HG02938 (cell line): Measurements from ENCODE around the gene CBR3.
"Not testable (repeated sequence)": the region's sequence is repeated elsewhere in the genome, so short reads cannot be mapped to it uniquely, and the experiment has no call there.

Experiments used
- ATAC-seq: cut with Tn5 transposase; IDR thresholded peaks from one replicate; pipeline ENCODE4 v1.9.1; 2021; ENCODE audit warnings: mild to moderate bottlenecking, moderate library complexity; ENCODE audit not compliant: unreplicated experiment

Gene CBR3

DNA sequence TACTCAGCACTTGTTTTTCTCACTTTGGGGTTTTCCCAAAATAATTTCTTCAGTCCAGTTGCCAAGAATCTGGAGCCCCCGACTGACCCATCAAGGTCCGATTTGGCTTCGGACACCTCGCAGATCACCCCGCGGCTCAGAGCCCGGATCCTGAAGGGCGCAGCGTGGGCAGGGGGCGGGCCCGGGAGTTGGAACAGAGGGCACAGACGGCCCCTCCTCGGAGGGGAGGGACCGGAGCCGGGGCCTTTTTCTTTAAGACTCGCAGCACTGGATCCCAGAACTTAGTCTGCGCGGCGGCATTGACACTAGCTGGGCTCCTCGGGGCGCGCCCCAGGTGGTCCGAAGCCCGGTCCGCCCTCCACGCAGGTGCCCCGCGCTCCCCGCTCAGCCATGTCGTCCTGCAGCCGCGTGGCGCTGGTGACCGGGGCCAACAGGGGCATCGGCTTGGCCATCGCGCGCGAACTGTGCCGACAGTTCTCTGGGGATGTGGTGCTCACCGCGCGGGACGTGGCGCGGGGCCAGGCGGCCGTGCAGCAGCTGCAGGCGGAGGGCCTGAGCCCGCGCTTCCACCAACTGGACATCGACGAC lies at the start of gene CBR3:
CBR3 (plus strand) TSS at position 277 of the 588 bp plus-strand sequence; CDS start at position 391, 114 bp downstream.
- peak; percentile 14 for ATAC-seq

DNA sequence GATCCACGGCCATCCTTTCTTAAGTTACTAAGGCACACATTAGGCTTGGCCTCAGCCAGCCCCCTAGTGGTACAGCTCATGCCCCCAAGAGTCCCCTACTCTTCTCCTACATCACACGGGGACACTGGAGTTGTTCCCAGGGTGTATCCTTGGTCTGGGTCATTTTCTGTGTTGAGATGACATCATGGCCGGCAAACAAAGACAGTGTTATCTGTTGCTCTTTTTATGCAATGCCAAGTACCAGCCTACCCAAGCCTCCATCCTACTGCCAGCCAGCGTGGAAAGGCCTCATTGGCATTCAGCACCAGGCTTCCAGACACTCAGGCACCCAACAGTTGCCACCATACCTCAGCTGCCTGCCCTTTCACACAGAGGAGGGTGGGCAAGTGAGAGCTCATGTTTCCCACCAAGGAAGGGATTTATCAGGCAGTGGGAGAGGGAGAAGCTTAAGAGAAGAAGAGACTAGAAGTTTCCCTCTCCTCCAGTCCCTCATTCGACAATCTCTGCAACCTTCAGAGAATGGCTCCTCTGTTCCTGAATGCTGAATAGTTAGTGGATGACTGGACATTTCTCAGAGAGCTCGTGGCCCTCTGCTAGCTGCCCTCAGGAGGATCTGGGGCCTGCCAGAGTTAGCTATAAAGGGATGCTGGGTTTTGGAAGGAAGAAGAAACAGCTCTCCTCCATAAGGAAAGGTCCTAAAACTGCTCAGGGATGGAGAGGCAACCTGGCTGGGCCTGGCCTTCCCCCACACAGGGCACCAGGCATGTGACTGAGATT lies 47.3 kb upstream of the CBR3 start:
- ATAC-seq, result no peak

DNA sequence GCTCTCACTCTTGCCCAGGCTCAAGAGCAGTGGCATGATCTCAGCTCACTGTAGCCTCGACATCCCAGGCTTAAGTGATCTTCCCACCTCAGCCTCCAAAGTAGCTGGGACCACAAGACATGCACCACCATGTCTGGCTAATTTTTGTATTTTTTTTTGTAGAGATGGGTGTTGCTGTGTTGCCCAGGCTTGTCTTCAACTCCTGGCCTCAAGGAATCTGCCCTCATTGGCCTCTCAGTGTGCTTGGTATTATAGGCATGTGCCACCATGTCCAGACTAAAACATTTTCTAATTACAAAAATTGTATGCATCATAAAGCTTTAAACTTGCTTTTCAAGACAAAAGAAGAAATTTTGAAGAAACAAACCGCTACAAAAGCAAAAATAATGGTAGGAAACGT lies 44.9 kb upstream of the CBR3 start:
- no peak for ATAC-seq

DNA sequence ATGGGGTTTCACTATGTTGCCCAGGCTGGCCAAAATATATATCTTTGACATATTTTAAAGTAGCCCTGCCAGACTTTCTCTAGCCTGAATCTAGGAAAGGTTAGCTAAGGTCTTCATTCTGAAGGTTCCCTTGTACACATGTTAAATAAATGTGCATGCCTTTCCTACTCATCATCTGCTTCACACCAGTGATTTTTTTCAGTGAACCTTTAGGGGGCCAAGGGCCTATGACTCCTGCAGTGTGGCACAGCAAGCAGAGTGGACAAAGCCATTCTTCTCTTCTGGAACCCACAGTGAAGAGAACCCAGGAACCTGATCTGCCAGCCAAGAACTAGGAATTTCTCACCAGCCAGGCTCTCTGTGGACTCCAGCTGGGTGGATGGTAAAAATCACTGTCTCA lies 42.2 kb upstream of the CBR3 start:
- no peak for ATAC-seq

DNA sequence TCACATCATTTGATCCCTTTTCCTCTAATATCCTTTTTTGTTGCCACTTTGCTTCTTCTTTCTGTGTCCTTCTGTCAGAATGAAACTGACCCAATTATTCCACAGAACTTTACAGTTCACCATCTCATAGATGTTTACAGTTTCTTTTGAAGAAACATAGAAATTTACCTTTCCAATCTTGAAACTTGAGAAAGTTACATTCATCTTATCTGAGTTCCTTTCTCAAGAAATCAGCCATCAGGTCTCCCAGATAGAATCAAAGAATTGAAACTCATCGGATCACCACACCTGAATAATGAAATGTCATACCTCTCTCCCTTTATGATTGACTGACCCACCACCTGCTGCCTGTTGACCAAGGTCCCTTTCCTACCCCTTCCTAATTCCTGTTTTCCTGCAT lies 41.4 kb upstream of the CBR3 start:
- ATAC-seq, result no peak

DNA sequence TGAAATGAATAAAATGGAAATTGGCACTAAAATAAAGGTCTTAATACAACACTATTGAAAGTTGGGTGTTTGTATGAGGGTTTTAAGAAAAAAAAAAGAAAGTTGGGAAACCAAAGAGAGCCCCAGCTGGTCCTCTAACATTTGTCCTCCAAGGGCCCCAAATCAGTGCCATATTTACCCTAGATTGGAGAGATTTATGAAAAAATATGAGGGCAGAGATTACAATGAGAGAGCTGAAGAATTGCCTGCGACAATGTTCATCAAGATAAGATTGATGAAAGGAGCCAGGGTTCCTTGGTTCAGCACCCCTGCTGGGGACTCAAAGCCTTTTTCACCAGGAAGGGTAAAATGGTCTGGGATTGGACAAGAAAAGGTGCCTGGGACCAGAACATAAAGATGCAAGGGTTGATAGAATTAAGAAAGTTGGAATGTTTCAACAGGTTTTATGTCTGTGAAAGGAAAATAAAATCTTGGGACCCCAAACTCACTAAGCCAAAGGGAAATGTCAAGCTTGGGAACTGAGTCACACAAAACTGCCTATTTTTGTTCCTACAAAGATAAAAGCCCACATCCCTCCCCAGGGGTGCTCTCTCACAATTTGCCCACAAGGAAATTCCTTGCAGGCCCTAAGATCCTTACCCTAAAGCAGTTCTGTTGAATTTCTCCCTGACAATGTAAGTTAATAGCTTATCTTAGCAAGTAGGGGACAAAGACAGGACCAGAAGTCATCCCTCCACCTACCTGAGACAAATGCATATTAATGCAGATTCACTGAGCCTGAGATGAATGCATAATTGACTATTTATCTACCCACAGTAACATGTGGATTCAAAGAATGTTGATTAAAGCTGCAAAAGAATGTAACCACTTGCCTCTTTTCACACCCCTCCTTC lies 38.2 kb upstream of the CBR3 start:
- ATAC-seq, result no peak

DNA sequence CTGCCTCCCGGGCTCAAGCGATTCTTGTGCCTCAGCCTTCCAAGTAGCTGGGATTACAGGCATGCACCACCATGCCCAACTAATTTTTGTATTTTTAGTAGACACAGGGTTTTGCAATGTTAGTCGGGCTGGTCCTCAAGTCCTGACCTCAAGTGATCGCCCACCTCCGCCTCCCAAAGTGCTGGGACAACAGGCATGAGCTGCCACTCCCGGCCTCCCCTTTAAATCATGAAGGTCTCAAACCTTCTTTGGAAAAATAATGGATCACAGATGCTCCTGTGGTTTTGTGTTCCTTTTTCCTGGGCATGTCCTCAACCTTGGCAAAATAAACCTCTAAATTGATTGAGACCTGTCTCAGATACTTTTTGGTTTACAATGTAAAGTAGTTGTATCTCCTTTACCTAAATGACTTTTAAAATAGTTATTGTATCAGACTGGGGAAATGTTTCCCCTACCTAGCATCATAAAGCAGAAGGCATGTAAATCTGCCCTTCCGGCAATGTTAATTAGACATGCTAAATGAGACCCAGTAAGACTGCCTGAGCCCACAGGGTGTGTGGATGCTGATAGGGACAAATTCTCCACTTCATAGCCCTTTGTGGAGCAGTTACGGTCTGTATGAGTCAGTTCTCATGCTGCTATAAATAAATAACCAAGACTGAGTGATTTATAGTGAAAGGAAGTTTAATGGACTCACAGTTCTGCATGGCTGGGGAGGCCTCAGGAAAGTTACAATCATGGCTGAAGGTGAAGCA lies 37.3 kb upstream of the CBR3 start:
- peak; percentile 83 for ATAC-seq

DNA sequence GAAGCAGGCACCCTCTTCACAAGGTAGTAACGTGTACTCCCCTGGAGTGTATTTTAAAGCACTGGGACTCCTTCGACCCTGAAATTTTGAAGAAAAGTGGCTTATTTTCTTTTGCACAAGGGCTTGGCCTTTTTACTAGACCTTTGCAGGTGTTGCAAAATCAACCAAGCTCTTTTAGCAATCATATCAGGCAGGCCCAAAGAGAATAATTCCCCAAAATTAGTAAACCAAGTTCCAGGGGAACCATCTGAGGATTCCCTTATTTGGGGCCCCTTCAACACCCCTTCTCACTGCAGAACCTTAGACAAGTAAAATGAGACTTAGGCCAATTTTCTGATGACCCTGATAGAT lies 36.7 kb upstream of the CBR3 start:
- no peak for ATAC-seq

DNA sequence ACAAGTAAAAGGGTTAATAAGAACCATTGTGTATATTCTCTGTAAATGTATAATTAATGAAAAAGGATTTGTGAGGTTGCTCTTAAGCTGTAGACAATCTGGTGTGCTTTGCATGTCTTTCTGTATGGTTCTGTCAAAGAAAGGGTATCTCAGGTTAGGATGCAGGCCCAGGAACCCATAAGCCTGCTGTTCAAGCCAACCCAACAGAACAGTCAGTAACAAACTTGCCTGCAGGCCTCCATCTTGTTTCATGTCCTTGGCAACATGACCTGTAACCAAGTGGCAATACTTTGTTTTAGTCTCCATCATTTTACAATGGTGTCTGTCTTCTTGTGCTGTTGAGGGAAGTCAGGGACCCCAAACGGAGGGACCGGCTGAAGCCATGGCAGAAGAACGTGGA lies 35.9 kb upstream of the CBR3 start:
- no peak for ATAC-seq

DNA sequence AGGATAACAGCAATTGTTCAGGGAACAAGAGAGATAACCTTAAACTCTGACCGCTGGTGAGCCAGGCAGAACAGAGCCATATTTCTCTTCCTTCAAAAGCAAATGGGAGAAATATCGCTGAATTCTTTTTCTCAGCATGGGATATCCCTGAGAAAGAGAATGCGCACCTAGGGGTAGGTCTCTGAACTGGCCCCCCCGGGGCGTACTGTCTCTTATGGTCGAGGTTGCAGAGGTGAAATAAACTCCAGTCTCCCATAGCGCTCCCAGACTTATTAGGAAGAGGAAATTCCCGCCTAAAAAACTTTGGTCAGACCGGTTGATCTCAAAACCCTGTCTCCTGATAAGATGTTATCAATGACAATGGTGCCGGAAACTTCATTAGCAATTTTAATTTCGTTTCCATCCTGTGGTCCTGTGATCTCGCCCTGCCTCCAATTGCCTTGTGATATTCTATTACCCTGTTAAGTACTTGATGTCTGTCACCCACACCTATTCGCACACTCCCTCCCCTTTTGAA lies 35.1 kb upstream of the CBR3 start:
- ATAC-seq, result not testable (repeated sequence)

DNA sequence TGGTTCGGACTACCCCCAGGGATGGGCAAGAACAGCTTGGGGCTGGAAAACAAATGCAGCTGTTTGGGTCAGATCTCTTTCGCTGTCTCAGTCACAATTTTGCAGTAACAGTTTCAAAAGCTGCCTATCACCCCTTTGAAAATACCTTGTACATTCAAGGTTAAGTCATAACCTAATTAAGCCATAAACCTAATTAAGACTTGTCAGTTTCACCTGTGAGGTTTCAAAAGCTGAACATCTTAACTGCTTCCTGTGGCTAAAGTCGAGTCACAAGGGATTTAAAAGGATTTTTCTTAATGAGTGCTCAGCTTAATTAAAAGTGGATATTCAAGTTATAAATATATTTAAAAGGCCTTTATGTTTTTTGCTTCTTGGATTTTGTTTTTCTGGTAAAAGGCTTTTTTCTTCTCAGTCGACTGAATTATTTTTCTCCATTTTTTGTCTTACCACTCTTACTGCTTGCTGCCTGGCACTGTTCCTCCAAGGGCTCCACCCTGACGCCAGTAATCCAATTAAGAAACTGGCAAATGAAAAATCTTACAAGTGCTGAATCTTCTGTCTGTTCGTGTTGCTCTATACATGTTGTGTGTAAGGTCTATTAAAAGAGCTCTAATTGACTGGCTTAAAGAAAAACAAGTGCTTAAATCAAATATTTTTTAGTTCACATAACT lies 33.8 kb upstream of the CBR3 start:
- ATAC-seq, result no peak

DNA sequence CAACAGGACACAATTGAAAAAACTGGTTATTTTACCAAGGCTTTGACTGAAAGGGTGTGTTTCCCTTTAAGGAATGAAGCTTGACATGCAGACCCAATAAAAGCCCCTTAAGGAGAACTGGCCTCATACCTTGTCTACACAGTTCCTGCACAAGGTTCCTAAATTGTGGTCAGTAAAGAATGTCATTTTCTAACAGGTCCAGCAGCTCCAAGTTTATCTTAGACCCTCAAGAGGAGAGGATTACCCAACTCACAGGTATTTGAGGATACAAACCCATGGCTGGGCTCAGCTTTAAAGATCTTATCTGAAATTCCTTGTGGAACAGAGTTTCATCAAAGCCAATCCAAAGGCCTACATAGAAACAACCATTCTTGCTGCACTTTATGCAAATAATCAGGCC lies 31.4 kb upstream of the CBR3 start:
- ATAC-seq, result no peak

DNA sequence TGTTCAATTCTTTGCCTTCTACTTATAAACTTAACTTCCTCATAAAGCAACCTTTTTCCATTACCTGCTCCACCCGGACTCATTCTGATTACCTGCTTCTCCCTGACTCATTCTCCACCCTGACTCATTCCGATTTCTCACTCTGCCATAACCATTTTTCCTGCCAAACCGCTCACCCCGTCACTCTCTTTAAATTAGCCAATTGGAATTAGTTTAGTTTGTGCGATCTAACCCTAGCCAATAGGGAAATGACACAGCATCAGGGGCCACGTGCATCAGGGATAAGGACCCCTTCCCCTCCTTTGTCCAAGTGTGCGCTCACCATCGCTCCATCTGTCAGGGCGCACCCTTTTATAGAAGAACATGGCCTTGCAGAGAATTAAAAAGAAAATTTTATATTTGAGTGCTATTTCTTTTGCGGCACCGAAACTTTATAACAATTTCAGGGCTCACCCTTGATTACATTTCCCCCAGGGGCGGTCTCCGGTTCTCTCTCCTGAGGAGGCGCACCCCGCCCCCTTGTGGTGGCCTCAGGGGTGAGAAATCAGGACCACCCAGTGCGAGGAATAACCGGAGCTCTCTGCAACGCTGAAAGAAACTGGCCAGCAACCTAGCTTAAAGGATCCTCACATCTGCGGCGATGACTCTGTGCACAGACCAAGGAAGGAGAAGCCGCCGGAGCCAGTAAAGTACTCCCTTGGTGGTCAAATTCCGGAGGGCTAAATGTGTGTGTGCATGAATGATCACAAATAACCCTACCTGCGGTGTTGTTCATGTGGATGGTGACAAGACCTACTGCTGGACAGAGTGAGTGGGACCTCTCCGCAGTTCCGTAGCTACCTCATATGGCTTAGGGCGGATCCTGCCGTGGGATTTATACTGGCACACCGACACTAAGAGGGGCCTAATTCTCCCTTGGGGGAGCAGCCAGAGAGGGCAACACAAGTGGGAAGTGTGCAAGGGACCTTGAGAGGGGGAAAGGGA lies 30.3 kb upstream of the CBR3 start:
- no peak for ATAC-seq

DNA sequence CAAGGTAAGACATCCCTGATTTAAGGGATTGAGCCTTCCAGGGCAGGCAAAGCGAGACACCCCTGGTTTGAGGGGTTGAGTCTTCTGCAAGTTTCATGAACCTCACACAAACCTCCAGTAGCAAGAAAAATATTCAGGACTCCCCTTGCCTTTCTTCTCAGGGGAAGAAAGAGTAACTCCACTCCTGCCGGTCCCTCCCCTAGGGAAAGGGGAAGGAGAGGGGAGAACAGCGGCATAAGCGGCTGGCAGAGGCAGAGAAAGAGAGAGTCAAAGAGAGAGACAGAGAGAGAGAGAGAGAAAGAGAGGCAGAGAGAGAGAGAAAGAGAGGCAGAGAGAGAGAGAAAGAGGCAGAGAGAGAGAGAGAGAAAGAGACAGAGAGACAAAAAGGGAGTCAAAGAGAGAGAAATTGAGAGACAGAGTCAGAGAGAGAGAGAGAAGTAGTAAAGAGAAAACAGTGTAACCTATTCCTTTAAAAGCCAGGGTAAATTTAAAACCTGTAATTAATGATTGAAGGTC lies 29.5 kb upstream of the CBR3 start:
- ATAC-seq, result no peak

DNA sequence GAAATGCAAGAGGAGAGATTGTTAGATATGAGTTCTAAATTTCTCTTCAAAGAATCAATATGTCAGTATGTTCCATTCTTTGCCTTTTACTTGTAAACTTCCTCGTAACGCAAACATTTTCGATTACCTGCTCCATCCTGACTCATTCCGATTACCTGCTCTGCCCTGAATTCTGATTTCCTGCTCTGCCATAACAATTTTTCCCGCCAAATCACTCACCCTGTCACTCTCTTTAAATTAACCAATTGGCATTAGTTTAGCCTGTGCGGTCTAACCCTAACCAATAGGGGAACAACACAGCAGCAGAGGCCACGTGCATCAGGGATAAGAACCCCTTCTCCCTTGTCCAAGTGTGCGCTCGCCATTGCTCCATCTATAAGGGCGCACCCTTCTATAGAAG lies 25.0 kb upstream of the CBR3 start:
- ATAC-seq, result no peak

DNA sequence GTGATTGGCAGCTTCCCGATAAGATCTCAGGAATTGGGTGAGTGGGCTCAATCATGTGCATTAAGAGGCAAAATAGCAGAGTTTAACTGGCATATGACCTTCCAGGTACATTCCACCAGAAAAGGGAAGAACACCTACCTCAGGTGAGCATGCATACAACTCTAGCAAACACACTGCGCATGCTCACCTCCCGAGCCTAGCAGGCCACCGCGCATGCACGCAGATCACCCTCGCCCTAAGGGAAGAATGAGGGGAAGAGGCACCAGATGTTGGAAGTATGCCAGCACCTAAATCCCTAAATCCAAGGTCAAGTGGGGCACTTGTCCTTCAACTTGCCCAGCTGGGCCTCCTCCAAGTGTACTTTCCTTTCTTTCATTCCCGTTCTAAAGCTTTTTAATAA lies 23.6 kb upstream of the CBR3 start:
- ATAC-seq, result no peak

DNA sequence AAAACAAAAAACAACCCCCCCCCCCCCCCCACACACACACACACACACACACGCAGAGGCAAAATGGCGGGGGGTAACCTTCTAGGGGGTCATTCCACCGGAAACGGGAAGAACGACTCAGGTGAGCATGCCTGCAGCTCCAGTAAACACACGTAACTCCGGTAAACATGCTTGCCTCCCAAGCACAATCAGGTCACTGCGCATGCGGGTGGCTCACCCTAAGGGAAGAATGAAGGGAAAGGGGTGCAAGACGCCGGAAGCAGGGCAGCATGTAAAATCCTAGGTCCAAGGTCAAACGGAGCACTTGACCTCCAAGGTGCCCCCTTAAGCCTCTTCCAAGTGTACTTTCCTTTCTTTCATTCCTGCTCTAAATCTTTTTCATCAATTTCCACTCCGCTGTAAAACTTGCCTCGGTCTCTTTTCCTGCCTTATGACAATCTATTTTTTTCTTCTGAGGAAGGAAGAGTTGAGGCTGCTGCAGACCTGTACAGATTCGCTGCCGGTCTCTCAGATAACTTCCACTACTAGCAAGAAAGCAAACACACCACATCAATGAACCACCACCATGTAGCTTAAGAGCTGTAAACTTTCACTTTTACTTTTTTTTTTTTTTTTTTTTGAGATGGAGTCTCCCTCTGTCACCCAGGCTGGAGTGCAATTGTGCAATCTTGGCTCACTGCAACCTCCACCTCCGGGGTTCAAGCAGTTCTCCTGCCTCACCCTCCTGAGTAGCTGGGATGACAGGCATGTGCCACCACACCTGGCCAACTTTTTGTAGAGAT lies 21.0 kb upstream of the CBR3 start:
- no peak for ATAC-seq

DNA sequence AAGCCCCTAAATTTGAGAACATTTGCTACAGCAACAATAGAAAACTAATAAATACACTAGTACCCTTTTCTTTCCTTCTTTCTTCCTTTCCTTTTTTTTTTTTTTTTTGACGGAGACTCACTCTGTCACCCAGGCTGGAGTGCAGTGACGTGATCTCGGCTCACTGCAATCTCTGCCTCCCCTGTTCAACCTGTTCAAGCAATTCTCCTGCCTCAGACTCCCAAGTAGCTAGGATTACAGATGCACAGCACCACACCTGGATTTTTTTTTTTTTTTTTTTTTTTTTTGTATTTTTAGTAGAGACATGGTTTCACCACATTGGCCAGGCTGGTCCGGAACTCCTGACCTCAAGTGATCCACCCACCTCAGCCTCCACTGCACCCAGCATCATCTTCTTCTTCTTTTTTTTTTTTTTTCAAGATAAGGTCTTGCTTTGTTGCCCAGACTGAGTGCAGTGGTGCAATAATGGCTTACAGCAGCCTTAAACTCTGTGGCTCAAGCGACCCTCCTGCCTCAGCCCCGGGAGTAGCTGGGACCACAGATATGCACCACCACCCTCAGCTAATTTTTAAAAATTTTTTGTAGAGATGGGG lies 19.6 kb upstream of the CBR3 start:
- no peak for ATAC-seq
